PC-9 (cell line): ENCODE results near the gene BCL3. TPM values are rescaled to one million over a fixed set of nuclear protein-coding genes. Genes with fewer than 3 reads are reported as not detected.

ENCODE experiments used
- BruUV-seq: library from RNA; stranded (reverse); fragments of 400-500 nt; replicated peaks from 2 replicates; lab custom pipeline; 2021; lab: Mats Ljungman, UMichigan
- CTCF ChIA-PET: fragments of 300-600 bp; sonication (Branson Sonifier 250); formaldehyde crosslinking; loops from one replicate; lab custom pipeline; 2022; ENCODE audit warnings: antibody characterized with exemption; lab: Charles Lee
- POLR2A ChIA-PET: fragments of 300-600 bp; sonication (Branson Sonifier 250); formaldehyde crosslinking; loops from one replicate; lab custom pipeline; 2022; ENCODE audit warnings: antibody characterized with exemption; ENCODE audit not compliant: unreplicated experiment; lab: Charles Lee
- DNase-seq, 2 experiments: peaks; one replicate each; pipeline versions ENCODE4 v3.0.0 to v3.0.0-alpha.2; 2015 to 2022; ENCODE audit warnings: mixed read lengths in 1 of 2
- H2AFZ ChIP-seq: fragments of 200-600 bp; sonication (generic); 2 replicates; pipeline ENCODE4 v1.8.1; 2017; ENCODE audit warnings: antibody characterized with exemption
- H3F3A ChIP-seq: fragments of 200-600 bp; sonication (generic); 2 replicates; pipeline ENCODE4 v1.8.1; 2017; ENCODE audit warnings: antibody characterized with exemption, mild to moderate bottlenecking, low read depth; ENCODE audit not compliant: insufficient read depth
- H3K27ac ChIP-seq: fragments of 200-600 bp; sonication (generic); 2 replicates; pipeline ENCODE4 v1.6.1; 2016; ENCODE audit warnings: mixed run types
- H3K27me3 ChIP-seq: fragments of 200-600 bp; sonication (generic); 2 replicates; pipeline ENCODE4 v1.6.1; 2016; ENCODE audit warnings: low read depth, mixed run types; ENCODE audit not compliant: insufficient read depth
- H3K36me3 ChIP-seq: fragments of 200-600 bp; sonication (generic); 2 replicates; pipeline ENCODE4 v1.6.1; 2016; ENCODE audit warnings: low read depth, mixed run types
- H3K4me1 ChIP-seq: fragments of 200-600 bp; sonication (generic); replicated peaks from 2 replicates; pipeline ENCODE4 v1.6.1; 2016; ENCODE audit warnings: mixed run types; ENCODE audit not compliant: insufficient read depth
- H3K4me2 ChIP-seq: fragments of 200-600 bp; sonication (generic); 2 replicates; pipeline ENCODE4 v1.6.1; 2017; ENCODE audit warnings: mixed run types
- H3K4me3 ChIP-seq: fragments of 200-600 bp; sonication (generic); 2 replicates; pipeline ENCODE4 v1.6.1; 2016; ENCODE audit warnings: mixed run types
- H3K79me2 ChIP-seq: fragments of 200-600 bp; sonication (generic); 2 replicates; pipeline ENCODE4 v1.6.1; 2017; ENCODE audit warnings: low read depth, mixed run types
- H3K9me2 ChIP-seq: fragments of 200-600 bp; sonication (generic); 2 replicates; pipeline ENCODE4 v1.8.1; 2017; ENCODE audit warnings: mild to moderate bottlenecking; ENCODE audit not compliant: insufficient read depth
- H3K9me3 ChIP-seq: fragments of 200-600 bp; sonication (generic); 2 replicates; pipeline ENCODE4 v1.8.1; 2016; ENCODE audit warnings: low read depth; ENCODE audit not compliant: insufficient read depth
- H4K20me1 ChIP-seq: fragments of 200-600 bp; sonication (generic); 2 replicates; pipeline ENCODE4 v1.8.1; 2017; ENCODE audit not compliant: insufficient read depth
- EZH2 ChIP-seq: fragments of 200-600 bp; sonication (generic); IDR thresholded peaks from 2 replicates; pipeline ENCODE4 v1.8.0; 2017; ENCODE audit warnings: antibody characterized with exemption, low read depth
- intact Hi-C: fragments of 100-400 bp; cut with micrococcal nuclease; formaldehyde crosslinking; loops from one replicate; pipeline ENCODE4 v1.10.0; 2022; ENCODE audit not compliant: unreplicated experiment
- total RNA-seq: library from RNA; stranded (reverse); gene quantifications from 2 replicates; pipeline ENCODE4 v1.2.3, GENCODE V29; 2021
- TF ChIP-seq, protein P1 (sequence below): fragments of 200-600 bp; sonication (generic); conservative IDR thresholded peaks from 2 replicates; pipeline ENCODE4 v1.6.1; 2017; ENCODE audit warnings: mixed run types, antibody characterized with exemption, mild to moderate bottlenecking, moderate library complexity

Gene BCL3
- total RNA-seq, 1 experiment from 2014 or later = 36.1 TPM

DNA sequence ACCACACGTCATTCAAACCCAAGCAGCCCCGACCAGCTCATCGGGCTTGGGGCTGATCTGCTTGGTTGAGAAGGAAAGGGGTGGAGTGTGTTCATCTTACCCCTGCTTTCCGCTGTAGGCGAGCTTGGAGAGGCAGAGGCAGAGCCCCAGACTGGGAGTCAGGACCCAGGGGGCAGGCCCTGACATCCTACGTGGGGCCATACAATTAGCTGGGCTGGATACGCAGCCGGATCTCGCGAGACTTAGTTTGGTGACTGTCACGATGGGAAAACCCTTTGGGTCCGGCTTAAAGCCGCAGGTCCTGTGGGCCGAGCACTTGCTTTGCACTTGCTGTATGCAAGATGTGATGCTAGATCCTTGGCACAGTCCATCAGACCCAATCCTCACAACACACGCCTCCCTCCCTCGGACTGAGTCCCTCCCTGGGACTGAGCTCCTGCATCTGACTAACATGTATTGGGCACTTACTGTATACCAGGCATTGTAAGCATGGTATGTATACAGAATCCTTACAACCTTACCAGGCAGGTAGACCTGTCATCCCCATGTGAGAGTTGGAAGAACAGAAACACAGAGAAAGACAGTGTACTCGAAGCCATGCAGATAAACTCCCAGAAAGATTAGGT, 45.8 kb upstream of the BCL3 start:
- intact Hi-C loops = no loop called here
- H3K4me1 ChIP-seq = no peaks in the 10 kb centered on the region
- CTCF ChIA-PET = no interaction called here
- no TSS peak for BruUV-seq
- no peaks in the 10 kb centered on the region for H3K36me3 ChIP-seq
- TF ChIP-seq, protein P1, sequence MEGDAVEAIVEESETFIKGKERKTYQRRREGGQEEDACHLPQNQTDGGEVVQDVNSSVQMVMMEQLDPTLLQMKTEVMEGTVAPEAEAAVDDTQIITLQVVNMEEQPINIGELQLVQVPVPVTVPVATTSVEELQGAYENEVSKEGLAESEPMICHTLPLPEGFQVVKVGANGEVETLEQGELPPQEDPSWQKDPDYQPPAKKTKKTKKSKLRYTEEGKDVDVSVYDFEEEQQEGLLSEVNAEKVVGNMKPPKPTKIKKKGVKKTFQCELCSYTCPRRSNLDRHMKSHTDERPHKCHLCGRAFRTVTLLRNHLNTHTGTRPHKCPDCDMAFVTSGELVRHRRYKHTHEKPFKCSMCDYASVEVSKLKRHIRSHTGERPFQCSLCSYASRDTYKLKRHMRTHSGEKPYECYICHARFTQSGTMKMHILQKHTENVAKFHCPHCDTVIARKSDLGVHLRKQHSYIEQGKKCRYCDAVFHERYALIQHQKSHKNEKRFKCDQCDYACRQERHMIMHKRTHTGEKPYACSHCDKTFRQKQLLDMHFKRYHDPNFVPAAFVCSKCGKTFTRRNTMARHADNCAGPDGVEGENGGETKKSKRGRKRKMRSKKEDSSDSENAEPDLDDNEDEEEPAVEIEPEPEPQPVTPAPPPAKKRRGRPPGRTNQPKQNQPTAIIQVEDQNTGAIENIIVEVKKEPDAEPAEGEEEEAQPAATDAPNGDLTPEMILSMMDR = no peak
- TF ChIP-seq EZH2 = no peak
- H3K4me2 ChIP-seq = no peak overlapping the region
- H3K9me2 ChIP-seq = no peaks in the 10 kb centered on the region
- H3F3A ChIP-seq = peaks cover 6% of the 10 kb centered on the region; the same call in 1 of the 2 replicates
- no peaks in the 10 kb centered on the region for H3K9me3 ChIP-seq
- no peaks in the 10 kb centered on the region for H3K27me3 ChIP-seq
- no peaks in the 10 kb centered on the region for H4K20me1 ChIP-seq
- H3K27ac ChIP-seq = no peak overlapping the region
- H2AFZ ChIP-seq = no peak overlapping the region
- DNase-seq = no peak
- no peaks in the 10 kb centered on the region for H3K79me2 ChIP-seq
- no peak overlapping the region for H3K4me3 ChIP-seq
- POLR2A ChIA-PET = no interaction called here

DNA sequence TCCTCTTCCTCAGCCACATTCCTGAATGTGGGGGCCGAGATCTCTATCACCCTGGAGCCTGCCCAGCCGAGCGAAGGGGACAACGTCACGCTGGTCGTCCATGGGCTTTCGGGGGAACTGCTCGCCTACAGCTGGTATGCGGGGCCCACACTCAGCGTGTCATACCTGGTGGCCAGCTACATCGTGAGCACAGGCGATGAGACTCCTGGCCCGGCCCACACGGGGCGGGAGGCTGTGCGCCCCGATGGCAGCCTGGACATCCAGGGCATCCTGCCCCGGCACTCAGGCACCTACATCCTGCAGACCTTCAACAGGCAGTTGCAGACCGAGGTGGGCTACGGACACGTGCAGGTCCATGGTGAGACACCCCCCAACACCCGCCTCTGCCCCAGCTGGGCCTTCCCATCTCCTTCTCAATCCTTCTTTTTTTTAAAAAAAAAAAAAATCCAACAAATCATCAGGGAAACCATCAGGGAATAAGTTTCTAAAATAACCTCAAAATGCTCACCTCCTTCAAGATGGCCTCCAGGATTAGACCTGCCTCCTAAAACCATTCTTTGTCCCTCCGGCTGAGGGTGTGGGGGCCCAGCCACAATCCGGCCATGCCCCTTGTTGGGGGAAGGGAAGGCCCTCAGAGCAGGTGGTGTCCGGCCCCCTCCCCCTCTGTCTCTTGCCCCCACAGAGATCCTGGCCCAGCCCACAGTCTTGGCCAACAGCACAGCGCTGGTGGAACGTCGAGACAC, 45.0 kb upstream of the BCL3 start:
- BruUV-seq = no TSS peak
- Histone ChIP-seq H3K27me3 (no peaks in the 10 kb centered on the region), H3K79me2 (no peaks in the 10 kb centered on the region), H4K20me1 (no peaks in the 10 kb centered on the region), H3K9me2 (no peaks in the 10 kb centered on the region), H3K9me3 (no peaks in the 10 kb centered on the region), H3K4me3 (no peak overlapping the region), H2AFZ (no peak overlapping the region), H3F3A (peaks cover 6% of the 10 kb centered on the region; the same call in 1 of the 2 replicates), H3K4me1 (no peaks in the 10 kb centered on the region), H3K4me2 (no peak overlapping the region), H3K36me3 (no peaks in the 10 kb centered on the region), H3K27ac (no peak overlapping the region)
- ChIA-PET POLR2A (no interaction called here), CTCF (no interaction called here)
- TF ChIP-seq, protein P1 = no peak
- no peak for TF ChIP-seq EZH2
- no peak for DNase-seq
- intact Hi-C loops = no loop called here

DNA sequence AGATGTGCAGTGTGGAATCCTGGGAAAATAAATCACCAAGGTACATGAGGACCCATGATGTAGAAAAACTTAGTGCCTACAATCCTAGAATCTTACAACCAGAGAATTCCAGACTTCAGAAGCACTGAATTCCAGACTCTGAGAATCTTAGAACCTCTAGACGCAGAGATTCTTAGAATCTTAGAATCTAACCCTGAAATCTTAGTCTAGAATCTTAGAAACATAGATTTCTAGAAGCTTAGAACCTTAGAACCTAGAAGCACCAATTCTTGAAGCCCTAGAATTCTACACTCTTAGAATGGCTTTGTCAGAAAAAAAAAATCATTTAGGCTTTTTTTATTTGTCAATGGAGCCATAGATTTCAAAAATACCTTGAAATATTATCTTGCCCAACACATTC, 43.5 kb upstream of the BCL3 start:
- no peak for TF ChIP-seq EZH2
- TF ChIP-seq, protein P1 = no peak
- no peaks in the 10 kb centered on the region for H3K9me2 ChIP-seq
- BruUV-seq = no TSS peak
- H3K27me3 ChIP-seq = no peaks in the 10 kb centered on the region
- DNase-seq = no peak
- POLR2A ChIA-PET = no interaction called here
- H4K20me1 ChIP-seq = no peaks in the 10 kb centered on the region
- no peak overlapping the region for H3K4me2 ChIP-seq
- H3K4me3 ChIP-seq = no peak overlapping the region
- intact Hi-C loops = no loop called here
- H3K4me1 ChIP-seq = no peaks in the 10 kb centered on the region
- peaks cover 6% of the 10 kb centered on the region; the same call in 1 of the 2 replicates for H3F3A ChIP-seq
- H3K27ac ChIP-seq = no peak overlapping the region
- no peaks in the 10 kb centered on the region for H3K9me3 ChIP-seq
- H3K36me3 ChIP-seq = no peaks in the 10 kb centered on the region
- H2AFZ ChIP-seq = no peak overlapping the region
- H3K79me2 ChIP-seq = no peaks in the 10 kb centered on the region
- CTCF ChIA-PET = no interaction called here
